Posterior vena cava (tissue), 2 donors: ENCODE measurements around the gene ACTL9. TPM values are rescaled to one million over a fixed set of nuclear protein-coding genes. Genes with fewer than 3 reads are reported as not detected.
"Not testable (repeated sequence)": the region's sequence is repeated elsewhere in the genome, so short reads cannot be mapped to it uniquely, and the experiment has no call there.

Experiments used
- DNase-seq: peaks from one replicate; pipeline ENCODE4 v3.0.0-alpha.2; 2020; ENCODE audit warnings: low spot score
- intact Hi-C, 2 donors: fragments of 100-400 bp; cut with DNase I; formaldehyde crosslinking; loops; one replicate each; pipeline versions ENCODE4 v1.14.1 to v1.14.2; 2022 to 2023
- long read RNA-seq, 2 donors: library from polyadenylated mRNA; unstranded; transcript quantifications; one replicate each; pipeline ENCODE4 v2.0.0, GENCODE V29; 2020 to 2021
- total RNA-seq, 2 donors: library from RNA; stranded (reverse); fragmentation: NEBNext Ultra II Directional; extraction: Animal tissue kit (Norgen Biotek cat#: 25700); gene quantifications; one replicate each; pipeline ENCODE4 v1.2.1, GENCODE V29; 2021
- donor health status: DM: yes; HTN: yes; CAD: no.
- donor health status: DM: yes; HTN: yes; CAD: no.

ACTL9 gene
- not detected for total RNA-seq
- long read RNA-seq, donor 1, result 0 reads
- long read RNA-seq, donor 2, result 0 reads

DNA sequence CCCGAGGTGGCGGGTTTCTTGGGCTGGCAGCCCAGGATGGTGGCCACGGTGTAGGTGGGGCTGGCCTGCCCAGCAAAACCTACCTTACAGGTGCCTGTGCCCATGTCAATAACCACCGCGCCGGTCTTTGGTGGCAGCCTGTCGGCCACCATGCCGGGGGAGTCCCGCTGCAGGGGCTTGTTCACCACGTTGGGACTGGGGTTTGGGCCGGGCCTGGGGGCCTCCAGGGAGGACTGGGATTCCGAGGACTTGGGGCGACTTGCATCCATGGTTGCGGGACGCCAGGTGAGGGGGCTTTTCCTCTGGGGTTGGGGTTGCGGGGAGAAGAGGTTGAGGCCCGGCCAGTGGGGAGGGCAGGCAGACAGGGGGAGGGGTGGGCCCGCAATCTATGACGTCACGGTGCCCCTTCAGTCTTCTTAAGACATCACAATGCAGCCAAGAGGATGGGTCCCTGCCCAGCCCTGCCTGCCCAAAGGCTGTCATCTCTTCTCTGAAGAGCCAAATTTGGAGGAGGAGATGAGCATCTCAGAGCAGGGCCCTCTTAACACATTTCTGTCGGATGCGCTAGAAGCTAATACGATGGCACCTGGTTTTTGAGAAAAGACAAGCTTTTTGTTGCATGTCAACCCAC is at the start of gene ACTL9:
TSS of gene ACTL9 (minus strand) at position 363 of the 631 bp plus-strand sequence. CDS start at position 269, 94 bp downstream.
- no peak for DNase-seq
- intact Hi-C loops, result loop anchor here in 1 of 2 donors (5.0 kb wide), 1 partner anchor 849 kb away; no protein-coding TSS in a partner anchor

DNA sequence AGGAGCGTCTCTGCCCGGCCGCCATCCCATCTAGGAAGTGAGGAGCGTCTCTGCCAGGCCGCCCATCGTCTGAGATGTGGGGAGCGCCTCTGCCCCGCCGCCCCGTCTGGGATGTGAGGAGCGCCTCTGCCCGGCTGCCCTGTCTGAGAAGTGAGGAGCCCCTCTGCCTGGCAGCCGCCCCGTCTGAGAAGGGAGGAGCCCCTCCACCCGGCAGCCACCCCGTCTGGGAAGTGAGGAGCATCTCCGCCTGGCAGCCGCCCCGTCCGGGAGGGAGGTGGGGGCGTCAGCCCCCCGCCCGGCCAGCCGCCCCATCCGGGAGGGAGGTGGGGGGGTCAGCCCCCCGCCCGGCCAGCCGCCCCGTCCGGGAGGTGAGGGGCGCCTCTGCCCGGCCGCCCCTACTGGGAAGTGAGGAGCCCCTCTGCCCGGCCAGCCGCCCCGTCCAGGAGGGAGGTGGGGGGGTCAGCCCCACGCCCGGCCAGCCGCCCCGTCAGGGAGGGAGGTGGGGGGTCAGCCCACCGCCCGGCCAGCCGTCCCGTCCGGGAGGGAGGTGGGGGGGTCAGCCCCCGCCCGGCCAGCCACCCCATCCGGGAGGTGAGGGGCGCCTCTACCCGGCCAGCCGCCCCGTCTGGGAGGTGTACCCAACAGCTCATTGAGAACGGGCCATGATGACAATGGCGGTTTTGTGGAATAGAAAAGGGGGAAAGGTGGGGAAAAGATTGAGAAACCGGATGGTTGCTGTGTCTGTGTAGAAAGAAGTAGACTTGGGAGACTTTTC is 40.9 kb upstream of the ACTL9 start:
- intact Hi-C loops, DNase-seq: not testable (repeated sequence)

- intact Hi-C loops, result no loop called here
- DNase-seq, result no peak
Measured at GRCh38 chr19:8738377-8738776, 39.8 kb upstream of the ACTL9 start.

GRCh38 chr19:8731428-8732169 is 33.0 kb upstream of the ACTL9 start:
- no peak for DNase-seq
- intact Hi-C loops, result no loop called here

DNA sequence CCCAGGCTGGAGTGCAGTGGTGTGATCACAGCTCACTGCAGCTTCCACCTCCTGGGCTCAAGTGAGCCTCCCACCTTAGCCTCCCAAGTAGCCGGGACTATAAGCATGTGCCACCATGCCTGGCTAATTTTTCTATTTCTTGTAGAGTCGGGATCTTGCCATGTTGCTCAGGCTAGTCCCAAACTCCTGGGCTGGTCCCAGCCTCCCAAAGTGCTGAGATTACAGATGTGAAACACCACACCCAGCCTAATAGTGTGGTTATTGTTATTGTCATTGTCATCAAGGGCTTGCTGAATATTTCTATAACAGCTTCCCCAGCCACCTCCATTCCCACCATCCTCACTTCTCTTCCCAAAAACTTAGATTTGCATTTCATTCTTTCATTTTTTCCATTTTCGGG is 25.7 kb upstream of the ACTL9 start:
- DNase-seq, result no peak
- intact Hi-C loops, result no loop called here

GRCh38 chr19:8722032-8722431 is 23.4 kb upstream of the ACTL9 start:
- no peak for DNase-seq
- intact Hi-C loops, result no loop called here

GRCh38 chr19:8721334-8721733 is 22.7 kb upstream of the ACTL9 start, which contains the start of gene OR2Z1:
OR2Z1 (plus strand) TSS chr19:8721634; CDS start chr19:8731029, 9,395 bp downstream.
- no peak for DNase-seq

DNA sequence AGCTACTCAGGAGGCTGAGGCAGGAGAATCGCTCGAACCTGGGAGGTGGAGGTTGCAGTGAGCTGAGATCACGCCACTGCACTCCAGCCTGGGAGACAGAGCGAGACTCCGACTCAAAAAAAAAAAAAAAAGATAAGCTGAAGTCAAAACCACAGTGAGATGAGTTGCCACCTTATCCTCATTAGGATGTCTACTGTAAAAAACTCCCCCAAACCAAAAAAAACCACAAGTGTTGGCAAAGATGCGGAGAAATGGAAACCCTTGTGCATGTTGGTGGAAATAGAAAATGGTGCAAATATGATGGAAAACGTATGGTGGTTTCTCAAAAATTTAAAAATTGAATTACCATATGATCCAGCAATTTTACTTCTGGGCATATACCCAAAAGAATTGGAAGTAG is 11.7 kb upstream of the ACTL9 start:
- intact Hi-C loops, DNase-seq: not testable (repeated sequence)

More at GRCh38 chr19:8721334-8721733, 22.7 kb upstream of the ACTL9 start, which contains the start of gene OR2Z1:
- intact Hi-C loops, result no loop called here

- intact Hi-C loops, result no loop called here
- DNase-seq, result no peak
Measured at GRCh38 chr19:8705742-8706141, 7.1 kb upstream of the ACTL9 start.

DNA sequence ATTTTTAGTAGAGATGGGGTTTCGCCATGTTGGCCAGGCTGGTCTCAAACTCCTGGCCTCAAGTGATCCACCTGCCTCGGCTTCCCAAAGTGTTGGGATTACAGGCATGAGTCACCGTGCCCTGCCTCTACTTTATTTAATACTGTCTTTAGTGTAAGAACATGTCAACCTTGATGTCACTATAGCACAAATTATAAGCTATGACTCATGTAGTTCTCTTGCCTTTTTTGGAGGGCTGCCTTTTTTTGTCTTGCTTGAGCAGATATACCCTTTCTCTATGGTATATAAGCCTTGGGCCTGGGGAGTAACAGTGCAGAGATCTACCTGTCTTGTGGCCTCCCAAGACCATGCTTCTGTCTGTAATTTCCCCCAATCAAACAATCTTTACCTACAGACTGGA is 6.7 kb upstream of the ACTL9 start:
- DNase-seq, intact Hi-C loops: not testable (repeated sequence)

DNA sequence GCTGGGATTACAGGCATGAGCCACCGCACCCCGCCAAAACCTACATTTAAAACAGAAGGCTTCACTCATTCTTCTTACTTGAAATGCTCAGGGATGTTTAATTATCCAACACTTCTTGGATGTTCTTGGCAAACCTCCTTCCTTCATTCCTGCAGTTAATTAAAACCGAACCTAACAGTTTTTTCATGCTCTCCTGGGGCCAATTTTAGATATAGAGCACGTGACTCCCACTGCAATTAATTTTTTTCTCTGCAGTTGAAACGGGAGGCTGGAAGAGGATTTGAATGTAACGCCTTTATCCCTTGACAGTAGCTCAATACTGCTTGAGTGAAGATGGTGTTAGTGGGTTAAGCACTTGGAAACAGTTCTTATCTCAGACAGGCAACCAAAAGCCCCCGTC is 4.6 kb upstream of the ACTL9 start:
- intact Hi-C loops, result no loop called here

GRCh38 chr19:8702350-8702749 is 3.8 kb upstream of the ACTL9 start:
- no peak for DNase-seq
- intact Hi-C loops, result no loop called here

More for the DNA sequence above, 4.6 kb upstream of the ACTL9 start:
- no peak for DNase-seq

DNA sequence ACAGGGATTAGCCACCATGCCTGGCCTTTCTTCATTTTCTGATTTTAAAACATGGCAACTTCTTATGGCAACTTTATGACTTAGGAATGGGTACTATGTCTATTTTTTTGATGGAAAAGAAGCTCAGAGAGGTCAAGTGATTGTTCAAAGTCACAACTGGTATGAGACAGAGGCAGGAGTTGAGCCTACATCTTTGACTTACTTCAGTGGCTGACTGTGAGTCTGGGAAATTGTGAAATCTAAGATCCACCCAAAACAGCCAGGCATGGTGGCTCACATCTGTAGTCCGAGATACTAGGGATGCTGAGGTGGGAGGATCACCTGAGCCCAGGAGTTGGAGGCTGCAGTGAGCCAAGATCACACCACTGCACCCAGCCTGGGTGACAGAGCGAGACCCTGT is 2.4 kb upstream of the ACTL9 start:
- DNase-seq, result no peak

GRCh38 chr19:8699908-8700307 is 1.3 kb upstream of the ACTL9 start:
- intact Hi-C loops, result loop anchor here in 1 of 2 donors (5.0 kb wide), 1 partner anchor 847 kb away; no protein-coding TSS in a partner anchor
- no peak for DNase-seq

More for the DNA sequence above, 2.4 kb upstream of the ACTL9 start:
- intact Hi-C loops, result no loop called here

DNA sequence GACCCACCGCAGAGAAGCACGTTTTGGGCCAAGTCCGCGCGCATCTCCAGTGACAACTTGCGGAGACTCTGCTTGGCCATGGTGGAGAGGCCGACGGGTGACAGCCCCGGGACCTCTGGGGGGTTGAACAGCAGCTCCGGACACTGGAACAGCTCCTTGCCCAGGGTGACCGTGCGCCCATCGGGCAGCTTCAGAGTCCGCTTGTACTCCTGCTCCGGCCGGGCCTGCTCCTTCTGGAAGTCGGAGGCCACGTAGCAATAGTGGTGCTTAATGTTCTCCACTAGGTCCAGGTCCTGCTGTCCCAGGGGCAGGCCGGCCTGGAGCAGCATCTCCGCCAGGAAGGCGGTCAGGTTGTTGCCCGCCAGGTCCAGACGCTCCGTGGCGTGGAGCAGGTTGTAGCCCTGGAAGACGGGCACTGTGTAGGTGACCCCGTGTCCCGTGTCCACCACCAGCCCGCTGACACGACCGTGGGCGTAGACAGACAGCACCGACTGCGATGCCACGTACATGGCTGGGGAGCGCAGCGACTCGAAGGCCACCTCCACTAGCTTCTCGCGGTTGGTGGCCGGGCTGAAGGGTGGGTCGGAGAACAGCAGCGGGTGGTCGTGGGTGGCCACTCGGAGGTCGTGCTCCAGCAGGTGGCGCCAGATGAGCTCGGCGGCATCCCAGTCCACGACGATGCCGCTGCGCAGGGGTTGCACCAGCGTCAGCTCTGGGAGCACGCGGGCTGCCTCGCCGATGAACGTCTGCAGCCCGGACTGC is 743 bp downstream of the ACTL9 start:
- no peak for DNase-seq
- intact Hi-C loops, result loop anchor here in 1 of 2 donors (5.0 kb wide), 1 partner anchor 849 kb away; no protein-coding TSS in a partner anchor

DNA sequence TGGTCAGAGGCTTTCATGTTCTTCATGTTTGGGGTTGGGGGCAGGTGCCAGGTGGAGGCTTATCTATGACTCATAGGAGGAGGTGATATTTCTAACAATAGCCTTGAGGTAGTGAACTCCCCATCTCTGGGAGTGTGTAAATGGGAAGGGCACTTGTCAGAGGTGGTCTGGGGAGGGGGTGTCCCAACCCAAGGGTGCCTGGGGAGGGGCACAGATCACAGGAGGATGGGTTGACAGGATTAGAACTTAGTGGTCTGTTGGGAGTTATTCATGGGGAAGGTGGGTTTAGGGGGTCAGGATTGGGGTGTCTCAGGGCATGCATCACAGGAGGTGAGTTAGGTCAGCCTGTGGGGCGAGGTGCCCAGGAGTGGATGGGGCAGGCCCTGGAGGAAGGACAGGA is 1.6 kb downstream of the ACTL9 start:
- intact Hi-C loops, result loop anchor here in 1 of 2 donors (5.0 kb wide), 1 partner anchor 850 kb away; no protein-coding TSS in a partner anchor
- no peak for DNase-seq

GRCh38 chr19:8695911-8696310 is 2.7 kb downstream of the ACTL9 start:
- intact Hi-C loops, result loop anchor here in 1 of 2 donors (5.0 kb wide), 1 partner anchor 851 kb away; no protein-coding TSS in a partner anchor
- no peak for DNase-seq

DNA sequence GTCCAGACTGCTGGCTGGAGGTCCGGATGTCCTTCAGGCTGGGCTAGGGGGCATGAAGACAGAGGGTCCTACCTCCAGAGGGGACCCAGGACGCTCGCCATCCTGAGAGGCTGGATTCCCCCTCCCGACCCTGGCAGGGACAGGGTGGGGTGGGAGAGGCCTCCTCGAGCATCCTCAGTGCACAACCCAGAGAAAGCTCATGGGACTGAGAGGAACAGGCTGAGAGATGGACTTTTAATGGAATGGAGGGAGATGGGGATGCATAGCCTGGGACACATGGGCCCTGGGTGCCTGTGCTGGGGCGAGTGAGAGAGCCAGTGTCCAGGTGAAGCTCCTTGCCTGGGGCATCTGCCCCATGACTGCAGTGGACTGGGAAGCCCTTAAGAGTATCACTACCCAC is 3.1 kb downstream of the ACTL9 start:
- intact Hi-C loops, result loop anchor here in 1 of 2 donors (5.0 kb wide), 1 partner anchor 852 kb away; no protein-coding TSS in a partner anchor
- no peak for DNase-seq
